H1 (cell line): ENCODE data around the gene MAGI1. TPM values are rescaled to one million over a fixed set of nuclear protein-coding genes. Genes with fewer than 3 reads are reported as not detected.

Experiments
- ASH2L ChIP-seq: fragments of 200-600, 300-600 bp; sonication (generic); IDR thresholded peaks from one replicate; pipeline ENCODE4 v1.7.1; 2017; ENCODE audit warnings: low read length
- BACH1 ChIP-seq: IDR thresholded peaks from 2 replicates; pipeline ENCODE4 v1.6.1; 2012; ENCODE audit warnings: low read length, improper control_type of control experiment
- CBX5 ChIP-seq: fragments of 300-800, 300-1000 bp; sonication (generic); IDR thresholded peaks from 2 replicates; pipeline ENCODE4 v1.7.1; 2016; ENCODE audit warnings: antibody characterized with exemption, low read length, low read depth
- CBX8 ChIP-seq: fragments of 300-800, 300-1000 bp; sonication (generic); IDR thresholded peaks from 2 replicates; pipeline ENCODE4 v1.7.1; 2016; ENCODE audit warnings: low read depth, low read length, borderline replicate concordance
- CEBPB ChIP-seq: IDR thresholded peaks from 2 replicates; pipeline ENCODE4 v1.6.1; 2012; ENCODE audit warnings: low read depth, low read length
- CHD7 ChIP-seq: fragments of 300-600 bp; sonication (generic); IDR thresholded peaks from 2 replicates; pipeline ENCODE4 v1.7.1; 2012; ENCODE audit warnings: low read length, moderate library complexity, mild to moderate bottlenecking, inconsistent platforms; ENCODE audit not compliant: insufficient replicate concordance
- CREB1 ChIP-seq: IDR thresholded peaks from 2 replicates; pipeline ENCODE4 v1.6.1; 2012; ENCODE audit warnings: inconsistent platforms
- CTBP2 ChIP-seq: IDR thresholded peaks from 2 replicates; pipeline ENCODE4 v1.7.0; 2011; ENCODE audit warnings: borderline replicate concordance, mild to moderate bottlenecking, moderate library complexity, mixed read lengths, low read length; ENCODE audit not compliant: insufficient read depth, insufficient read length
- JUN ChIP-seq: IDR thresholded peaks from 2 replicates; pipeline ENCODE4 v1.6.1; 2011; ENCODE audit warnings: low read depth, mild to moderate bottlenecking, improper control_type of control experiment, low read length
- RBBP5 ChIP-seq: IDR thresholded peaks from 2 replicates; pipeline ENCODE4 v1.7.1; 2012; ENCODE audit warnings: low read depth, mild to moderate bottlenecking, inconsistent platforms, low read length, moderate library complexity, borderline replicate concordance
- SIN3A ChIP-seq, 2 experiments: IDR thresholded peaks in 1 of 2; conservative IDR thresholded peaks in 1 of 2; 2 replicates each; pipeline ENCODE4 v1.6.1; 2011 to 2012; ENCODE audit warnings: low read length in 2 of 2, improper control_type of control experiment in 1 of 2, low read depth in 1 of 2, mild to moderate bottlenecking in 1 of 2
- polyA plus RNA-seq, 7 experiments: library from polyadenylated mRNA; depleted of rRNA in 3 of 7; stranded (reverse) in 5 of 7; unstranded in 2 of 7; fragments of >200 nt in 5 of 7; fragments of 200-250 nt in 2 of 7; gene quantifications; 1 replicate in 5 of 7; 2 replicates in 1 of 7; 4 replicates in 1 of 7; pipeline versions ENCODE4 v1.2.1 to v1.2.3, GENCODE V29; 2011 to 2013; ENCODE audit warnings: missing spikeins in 2 of 7, mixed read lengths in 2 of 7
- total RNA-seq: library from RNA; stranded (reverse); fragmentation: NEBNext Ultra II Directional; extraction: Animal tissue kit (Norgen Biotek cat#: 25700); gene quantifications from 2 replicates; pipeline ENCODE4 v1.2.1, GENCODE V29; 2021

MAGI1 gene
- total and polyA plus RNA-seq, 2 of the 8 experiments (the other 6 are each of a cell fraction or from before 2014, with no cell fraction given): 19.8 to 78.0 TPM

DNA sequence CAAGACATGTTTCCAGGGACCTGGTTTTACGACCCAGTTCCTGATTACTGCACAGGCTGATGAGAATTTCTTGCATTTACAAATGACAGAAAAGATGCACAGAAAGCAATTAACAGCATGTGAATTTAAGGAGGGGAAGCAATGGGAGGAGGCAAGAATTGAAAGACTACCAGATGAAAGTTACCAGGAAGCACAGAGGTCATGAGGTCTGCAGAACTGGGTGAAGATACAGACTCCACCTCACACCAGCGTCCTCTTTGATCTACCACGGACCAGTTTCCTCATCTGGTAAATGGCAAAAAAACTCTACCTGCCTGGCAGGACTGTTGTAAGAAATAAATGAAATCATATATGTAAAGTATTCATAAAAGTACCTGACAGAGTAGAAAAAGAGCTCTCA lies 266.0 kb downstream of the MAGI1 start (continued):
- TF ChIP-seq CHD7 (no peak), CREB1 (no peak), BACH1 (no peak), CBX8 (no peak), CBX5 (no peak), CEBPB (no peak), CTBP2 (no peak), RBBP5 (no peak), ASH2L (no peak), SIN3A (conservative IDR thresholded peaks at IDR 0.05 in 1 of 2, IDR thresholded peaks at IDR 0.05 in 1 of 2; ENCODE audit: low read depth in 1 of 2, low read length in 2 of 2) (no peak), JUN (no peak)
